ENCODE results near the gene OTUB2.

Gene OTUB2

GRCh38 chr14:94026173-94026888 lies at the start of gene OTUB2:
Gene OTUB2, plus strand, starts transcription at chr14:94026340. Its CDS starts 198 bp downstream, at chr14:94026538.
- DNase-seq: peak; percentile 98

GRCh38 chr14:93976477-93977057 lies 49.6 kb upstream of the OTUB2 start, which contains the start of gene ASB2:
Gene ASB2, minus strand, starts transcription at chr14:93976570. Its CDS starts 12,031 bp downstream, at chr14:93964539.
- no peak for DNase-seq

GRCh38 chr14:93977171-93977570 lies 49.0 kb upstream of the OTUB2 start:
- no peak for DNase-seq

- no peak for DNase-seq
Measured at GRCh38 chr14:93977790-93978581, 48.2 kb upstream of the OTUB2 start.

GRCh38 chr14:93978735-93979134 lies 47.4 kb upstream of the OTUB2 start:
- no peak for DNase-seq

- DNase-seq: no peak
Measured at GRCh38 chr14:93980456-93981201, 45.5 kb upstream of the OTUB2 start.

- no peak for DNase-seq
Measured at GRCh38 chr14:93981316-93982229, 44.6 kb upstream of the OTUB2 start.

GRCh38 chr14:93982230-93983007 lies 43.7 kb upstream of the OTUB2 start:
- peak; percentile 16 for DNase-seq

GRCh38 chr14:93984070-93984469 lies 42.1 kb upstream of the OTUB2 start:
- peak; percentile 13 for DNase-seq

- peak; percentile 21 for DNase-seq
Measured at GRCh38 chr14:93984987-93985410, 41.1 kb upstream of the OTUB2 start.

- peak; percentile 50 for DNase-seq
Measured at GRCh38 chr14:93986955-93987354, 39.2 kb upstream of the OTUB2 start.

GRCh38 chr14:93987376-93987775 lies 38.8 kb upstream of the OTUB2 start:
- DNase-seq: peak; percentile 82

GRCh38 chr14:93987815-93988476 lies 38.2 kb upstream of the OTUB2 start:
- DNase-seq: peak; percentile 82

GRCh38 chr14:93989939-93990338 lies 36.2 kb upstream of the OTUB2 start:
- peak; percentile 39 for DNase-seq

- no peak for DNase-seq
Measured at GRCh38 chr14:93991212-93991611, 34.9 kb upstream of the OTUB2 start.

- DNase-seq: no peak
Measured at GRCh38 chr14:93991649-93992048, 34.5 kb upstream of the OTUB2 start.

- peak; percentile 24 for DNase-seq
Measured at GRCh38 chr14:93993382-93993781, 32.8 kb upstream of the OTUB2 start.

GRCh38 chr14:93994919-93995682 lies 31.0 kb upstream of the OTUB2 start:
- peak; percentile 69 for DNase-seq

- DNase-seq: no peak
Measured at GRCh38 chr14:93996130-93996695, 29.9 kb upstream of the OTUB2 start.
